H9 (cell line): ENCODE measurements around the gene ERF. TPM values are rescaled to one million over a fixed set of nuclear protein-coding genes. Genes with fewer than 3 reads are reported as not detected.

ENCODE experiments used
- DNase-seq: peaks from one replicate; pipeline ENCODE4 v3.0.0-alpha.2; 2017
- H2AFZ ChIP-seq: one replicate; pipeline ENCODE4 v1.6.1; 2013; ENCODE audit warnings: mild to moderate bottlenecking, low read length, control low read depth, moderate library complexity
- H2AK5ac ChIP-seq: 2 replicates; pipeline ENCODE4 v1.6.1; 2013; ENCODE audit warnings: low read length, control low read depth, mixed read lengths; ENCODE audit not compliant: insufficient read length
- H2BK120ac ChIP-seq: one replicate; pipeline ENCODE4 v1.6.1; 2013; ENCODE audit warnings: low read depth, mild to moderate bottlenecking, low read length, control low read depth, inconsistent platforms; ENCODE audit not compliant: poor library complexity, severe bottlenecking
- H2BK12ac ChIP-seq: 2 replicates; pipeline ENCODE4 v1.6.1; 2013; ENCODE audit warnings: low read length, control low read depth, mixed read lengths, low read depth; ENCODE audit not compliant: insufficient read length
- H2BK15ac ChIP-seq: 2 replicates; pipeline ENCODE4 v1.6.1; 2013; ENCODE audit warnings: low read depth, low read length, control low read depth
- H2BK20ac ChIP-seq: one replicate; pipeline ENCODE4 v1.6.1; 2013; ENCODE audit warnings: low read depth, mild to moderate bottlenecking, low read length, control low read depth, inconsistent platforms; ENCODE audit not compliant: poor library complexity, severe bottlenecking
- H2BK5ac ChIP-seq: 2 replicates; pipeline ENCODE4 v1.6.1; 2013; ENCODE audit warnings: low read length, control low read depth, mixed read lengths; ENCODE audit not compliant: insufficient read length
- H3K14ac ChIP-seq: 2 replicates; pipeline ENCODE4 v1.6.1; 2013; ENCODE audit warnings: low read length, control low read depth; ENCODE audit not compliant: insufficient read depth
- H3K18ac ChIP-seq: 2 replicates; pipeline ENCODE4 v1.6.1; 2013; ENCODE audit warnings: low read depth, mild to moderate bottlenecking, mixed read lengths, low read length, control low read depth; ENCODE audit not compliant: insufficient read length
- H3K23ac ChIP-seq: 2 replicates; pipeline ENCODE4 v1.6.1; 2013; ENCODE audit warnings: low read length, control low read depth, mixed read lengths, low read depth; ENCODE audit not compliant: insufficient read length
- H3K23me2 ChIP-seq: 2 replicates; pipeline ENCODE4 v1.6.1; 2013; ENCODE audit warnings: low read depth, mild to moderate bottlenecking, mixed read lengths, low read length, control low read depth; ENCODE audit not compliant: insufficient read length, poor library complexity, severe bottlenecking
- H3K27ac ChIP-seq: 2 replicates; pipeline ENCODE4 v1.5.1; 2013; ENCODE audit warnings: low read length, control low read depth, mixed read lengths, low read depth; ENCODE audit not compliant: insufficient read length
- H3K27me3 ChIP-seq: 2 replicates; pipeline ENCODE4 v1.6.1; 2013; ENCODE audit warnings: low read length, control low read depth, inconsistent platforms; ENCODE audit not compliant: insufficient read depth
- H3K4ac ChIP-seq: 2 replicates; pipeline ENCODE4 v1.6.1; 2013; ENCODE audit warnings: low read depth, mild to moderate bottlenecking, control low read depth, inconsistent platforms, low read length, moderate library complexity
- H3K4me1 ChIP-seq: 2 replicates; pipeline ENCODE4 v1.6.1; 2013; ENCODE audit warnings: low read length, control low read depth, inconsistent platforms; ENCODE audit not compliant: insufficient read depth
- H3K4me2 ChIP-seq: 2 replicates; pipeline ENCODE4 v1.6.1; 2013; ENCODE audit warnings: low read length, control low read depth, mixed read lengths; ENCODE audit not compliant: insufficient read length, insufficient read depth
- H3K56ac ChIP-seq: 2 replicates; pipeline ENCODE4 v1.6.1; 2013; ENCODE audit warnings: low read depth, mild to moderate bottlenecking, mixed read lengths, low read length, control low read depth; ENCODE audit not compliant: insufficient read length
- H3K79me1 ChIP-seq: 2 replicates; pipeline ENCODE4 v1.6.1; 2013; ENCODE audit warnings: low read depth, mild to moderate bottlenecking, moderate library complexity, low read length, control low read depth, inconsistent platforms; ENCODE audit not compliant: insufficient read depth, poor library complexity, severe bottlenecking
- H3K79me2 ChIP-seq: 2 replicates; pipeline ENCODE4 v1.6.1; 2013; ENCODE audit warnings: low read length, control low read depth, inconsistent platforms; ENCODE audit not compliant: insufficient read depth
- H3K9ac ChIP-seq: 2 replicates; pipeline ENCODE4 v1.6.1; 2013; ENCODE audit warnings: low read length, control low read depth, mixed read lengths; ENCODE audit not compliant: insufficient read length; ENCODE audit errors: extremely low read depth
- H3K9me3 ChIP-seq: one replicate; pipeline ENCODE4 v1.6.1; 2013; ENCODE audit warnings: low read depth, low read length, inconsistent platforms; ENCODE audit not compliant: control insufficient read depth
- H3T11ph ChIP-seq: one replicate; pipeline ENCODE4 v1.6.1; 2013; ENCODE audit warnings: mild to moderate bottlenecking, low read length, control low read depth, inconsistent platforms
- H4K20me1 ChIP-seq: one replicate; pipeline ENCODE4 v1.6.1; 2013; ENCODE audit not compliant: control insufficient read depth, insufficient read length, insufficient read depth
- H4K5ac ChIP-seq: 2 replicates; pipeline ENCODE4 v1.6.1; 2013; ENCODE audit warnings: low read depth, mild to moderate bottlenecking, mixed read lengths, low read length, control low read depth; ENCODE audit not compliant: insufficient read length
- H4K8ac ChIP-seq: replicated peaks from 2 replicates; pipeline ENCODE4 v1.6.1; 2013; ENCODE audit warnings: low read length, control low read depth, mixed read lengths, low read depth; ENCODE audit not compliant: insufficient read length
- H4K91ac ChIP-seq: 2 replicates; pipeline ENCODE4 v1.6.1; 2013; ENCODE audit warnings: low read depth, mild to moderate bottlenecking, moderate library complexity, mixed read lengths, low read length, control low read depth; ENCODE audit not compliant: insufficient read length
- H3K27ac Mint-ChIP-seq, 3 experiments: 2 replicates in 2 of 3; 3 replicates in 1 of 3; pipeline ENCODE4 v1.8.0; 2020 to 2021; ENCODE audit warnings: mixed read lengths in 3 of 3, mild to moderate bottlenecking in 1 of 3, moderate library complexity in 1 of 3
- H3K27me3 Mint-ChIP-seq: 2 replicates; pipeline ENCODE4 v1.8.0; 2021; ENCODE audit warnings: low read depth, mild to moderate bottlenecking, moderate library complexity, mixed read lengths
- H3K36me3 Mint-ChIP-seq, 3 experiments: 2 replicates in 2 of 3; 3 replicates in 1 of 3; pipeline ENCODE4 v1.8.0; 2020 to 2021; ENCODE audit warnings: low read depth in 3 of 3, mixed read lengths in 3 of 3; ENCODE audit not compliant: insufficient read depth in 1 of 3
- H3K4me1 Mint-ChIP-seq, 2 experiments: 2 replicates each; pipeline ENCODE4 v1.8.0; 2020; ENCODE audit warnings: mixed read lengths in 2 of 2
- H3K4me3 Mint-ChIP-seq, 2 experiments: 2 replicates in 1 of 2; 3 replicates in 1 of 2; pipeline ENCODE4 v1.8.0; 2020 to 2021; ENCODE audit warnings: mild to moderate bottlenecking in 2 of 2, mixed read lengths in 2 of 2, moderate library complexity in 1 of 2
- H3K9me3 Mint-ChIP-seq, 2 experiments: 2 replicates in 1 of 2; 3 replicates in 1 of 2; pipeline ENCODE4 v1.8.0; 2020; ENCODE audit warnings: mild to moderate bottlenecking in 2 of 2, mixed read lengths in 2 of 2, moderate library complexity in 1 of 2
- CTCF ChIP-seq: fragments of 200-600 bp; sonication (generic); conservative IDR thresholded peaks from 3 replicates; pipeline ENCODE4 v1.8.0; 2021; ENCODE audit warnings: antibody characterized with exemption, mild to moderate bottlenecking
- WGBS: extraction: QIAGEN DNeasy Blood & Tissue Kit; methylation state at CpG from one replicate; pipeline ENCODE4 v1.1.7; 2013; ENCODE audit warnings: missing lambda C conversion rate, low lambda C conversion rate, mixed read lengths; ENCODE audit not compliant: insufficient read length; ENCODE audit errors: extremely low coverage; 5-methylcytosine and 5-hydroxymethylcytosine counted together
- total RNA-seq: library from RNA; stranded (reverse); gene quantifications from 2 replicates; pipeline ENCODE4 v1.2.1, GENCODE V29; 2021

The ERF gene
- total RNA-seq, 1 experiment from 2014 or later, result 126 TPM

GRCh38 chr19:42303876-42304275 is 48.9 kb upstream of the ERF start:
- Histone ChIP-seq H3K27me3 (no peaks in the 10 kb centered on the region), H2AK5ac (no peak overlapping the region), H3K4ac (no peak overlapping the region), H3K9ac (no peak overlapping the region), H3K23ac (no peak overlapping the region), H2BK12ac (no peak overlapping the region), H2BK120ac (no peak overlapping the region), H4K91ac (no peak overlapping the region), H3K79me1 (peaks cover 3% of the 10 kb centered on the region), H4K8ac (no peak overlapping the region), H3K56ac (no peak overlapping the region), H2BK20ac (no peak overlapping the region), H3K18ac (no peak overlapping the region), H3K23me2 (peaks cover 4% of the 10 kb centered on the region), H2BK5ac (no peak overlapping the region), H4K5ac (no peak overlapping the region), H3K9me3 (no peaks in the 10 kb centered on the region), H3K79me2 (no peaks in the 10 kb centered on the region; the same call in 1 of the 2 replicates), H3T11ph (no peak overlapping the region), H4K20me1 (no peaks in the 10 kb centered on the region), H2BK15ac (no peak overlapping the region), H3K27ac (no peak overlapping the region), H3K14ac (no peak overlapping the region), H2AFZ (no peak overlapping the region), H3K4me2 (no peak overlapping the region), H3K4me1 (peaks cover 11% of the 10 kb centered on the region; the same call in 1 of the 2 replicates)
- Mint-ChIP-seq H3K27me3 (peaks cover 15% of the 10 kb centered on the region), H3K4me1 (peaks cover 22 to 24% of the 10 kb centered on the region in 2 experiments), H3K36me3 (peaks cover 5 to 13% (median 8%) of the 10 kb centered on the region in 3 experiments; a peak in 6 of 7 replicates), H3K4me3 (peak overlapping the region in 1 of 2 experiments; percentile 93; a peak in 2 of 5 replicates), H3K9me3 (no peaks in the 10 kb centered on the region), H3K27ac (peak overlapping the region in 1 of 3 experiments; percentile 14; a peak in 2 of 7 replicates)
- no peak for TF ChIP-seq CTCF
- DNase-seq, result no peak
- no CpG with 5 or more reads among the region's 8 CpGs for WGBS
